Neural progenitor cell (in vitro differentiated cells): ENCODE data around the gene D2HGDH.

Source experiments
- CTCF ChIP-seq: fragments of 200-600 bp; sonication (generic); IDR thresholded peaks from 2 replicates; pipeline ENCODE4 v1.5.1; 2017; ENCODE audit warnings: antibody characterized with exemption, mild to moderate bottlenecking
- EZH2 ChIP-seq: fragments of 200-600 bp; sonication (generic); IDR thresholded peaks from 2 replicates; pipeline ENCODE4 v1.6.1; 2017; ENCODE audit warnings: antibody characterized with exemption, mild to moderate bottlenecking, moderate library complexity
- EZH2phosphoT487 ChIP-seq: fragments of 200-600 bp; sonication (generic); IDR thresholded peaks from 2 replicates; pipeline ENCODE4 v1.6.1; 2017; ENCODE audit warnings: antibody characterized with exemption

- no peak for TF ChIP-seq CTCF
- no peak for TF ChIP-seq EZH2
- TF ChIP-seq EZH2phosphoT487, result no peak
These were observed 35.9 kb downstream of the D2HGDH start for GRCh38 chr2:241770185-241770935.
